OCI-LY7 (cell line): Measurements from ENCODE around the gene PARM1.

Experiments
- EZH2phosphoT487 ChIP-seq: fragments of 200-600 bp; sonication (generic); IDR thresholded peaks from 2 replicates; pipeline ENCODE4 v1.6.1; 2018; ENCODE audit warnings: low read depth, borderline replicate concordance, mild to moderate bottlenecking, mixed run types, antibody characterized with exemption, low read length, moderate library complexity, mixed read lengths
- TF ChIP-seq, protein P1 (sequence below): fragments of 200-600 bp; sonication (generic); conservative IDR thresholded peaks from 2 replicates; pipeline ENCODE4 v1.5.1; 2014; ENCODE audit warnings: mild to moderate bottlenecking, antibody characterized with exemption, low read length, moderate library complexity, mixed read lengths

DNA sequence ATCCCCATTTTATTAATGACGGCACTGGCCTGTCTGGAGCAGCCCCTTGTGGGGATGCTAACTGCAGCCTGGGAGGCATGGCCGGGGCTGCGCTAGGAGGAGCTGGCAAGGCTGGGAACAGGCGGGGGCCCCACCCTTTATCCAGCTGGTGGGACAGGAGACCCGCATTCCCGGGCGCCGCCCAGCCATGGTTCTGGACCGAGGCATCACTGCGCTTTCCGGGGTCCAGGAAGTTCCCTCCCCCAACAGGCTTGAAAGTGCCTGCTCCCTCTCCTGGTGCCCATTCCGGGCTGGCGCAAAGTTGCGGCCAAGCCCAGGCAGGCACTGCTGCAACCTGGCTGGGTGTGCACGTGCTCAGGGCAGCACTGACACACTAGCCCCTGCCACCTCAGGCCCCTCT is 124.5 kb downstream of the PARM1 start:
- TF ChIP-seq, protein P1, sequence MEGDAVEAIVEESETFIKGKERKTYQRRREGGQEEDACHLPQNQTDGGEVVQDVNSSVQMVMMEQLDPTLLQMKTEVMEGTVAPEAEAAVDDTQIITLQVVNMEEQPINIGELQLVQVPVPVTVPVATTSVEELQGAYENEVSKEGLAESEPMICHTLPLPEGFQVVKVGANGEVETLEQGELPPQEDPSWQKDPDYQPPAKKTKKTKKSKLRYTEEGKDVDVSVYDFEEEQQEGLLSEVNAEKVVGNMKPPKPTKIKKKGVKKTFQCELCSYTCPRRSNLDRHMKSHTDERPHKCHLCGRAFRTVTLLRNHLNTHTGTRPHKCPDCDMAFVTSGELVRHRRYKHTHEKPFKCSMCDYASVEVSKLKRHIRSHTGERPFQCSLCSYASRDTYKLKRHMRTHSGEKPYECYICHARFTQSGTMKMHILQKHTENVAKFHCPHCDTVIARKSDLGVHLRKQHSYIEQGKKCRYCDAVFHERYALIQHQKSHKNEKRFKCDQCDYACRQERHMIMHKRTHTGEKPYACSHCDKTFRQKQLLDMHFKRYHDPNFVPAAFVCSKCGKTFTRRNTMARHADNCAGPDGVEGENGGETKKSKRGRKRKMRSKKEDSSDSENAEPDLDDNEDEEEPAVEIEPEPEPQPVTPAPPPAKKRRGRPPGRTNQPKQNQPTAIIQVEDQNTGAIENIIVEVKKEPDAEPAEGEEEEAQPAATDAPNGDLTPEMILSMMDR, result no peak
- no peak for TF ChIP-seq EZH2phosphoT487
